Measurements from ENCODE around the gene OR51I1.

The OR51I1 gene, protein sequence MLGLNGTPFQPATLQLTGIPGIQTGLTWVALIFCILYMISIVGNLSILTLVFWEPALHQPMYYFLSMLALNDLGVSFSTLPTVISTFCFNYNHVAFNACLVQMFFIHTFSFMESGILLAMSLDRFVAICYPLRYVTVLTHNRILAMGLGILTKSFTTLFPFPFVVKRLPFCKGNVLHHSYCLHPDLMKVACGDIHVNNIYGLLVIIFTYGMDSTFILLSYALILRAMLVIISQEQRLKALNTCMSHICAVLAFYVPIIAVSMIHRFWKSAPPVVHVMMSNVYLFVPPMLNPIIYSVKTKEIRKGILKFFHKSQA

DNA sequence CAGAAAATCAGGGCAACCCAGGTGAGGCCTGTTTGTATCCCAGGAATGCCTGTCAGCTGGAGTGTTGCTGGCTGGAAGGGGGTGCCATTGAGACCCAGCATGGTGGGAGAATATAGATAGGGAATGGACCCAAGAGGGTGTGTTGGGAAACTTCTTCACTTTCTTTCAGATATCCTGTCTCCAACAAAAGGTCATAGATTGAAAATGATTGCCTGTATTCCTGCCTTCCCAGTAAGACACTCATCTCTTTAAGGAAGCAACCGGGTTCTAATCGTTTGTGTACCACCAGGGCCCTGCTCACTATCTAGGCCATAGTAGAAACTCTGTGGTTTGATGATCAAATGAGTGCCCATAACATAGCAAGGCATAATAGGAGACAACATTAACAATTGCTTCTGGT, at the start of gene OR51I1:
Gene OR51I1 (minus strand): TSS at position 101 of the 400 bp plus-strand sequence. CDS start 0 bp downstream, at position 101.
- no peak for DNase-seq

- DNase-seq, result no peak
Measured at GRCh38 chr11:5489576-5490357, 48.5 kb upstream of the OR51I1 start.

- DNase-seq, result no peak
Measured at GRCh38 chr11:5488798-5489399, 47.6 kb upstream of the OR51I1 start.

- DNase-seq, result no peak
Measured at GRCh38 chr11:5488385-5488784, 47.1 kb upstream of the OR51I1 start, which contains the start of gene OR52D1. TSS of gene OR52D1 (plus strand) at chr11:5488685. CDS start at chr11:5488707, 22 bp downstream.

GRCh38 chr11:5486421-5486820, 45.1 kb upstream of the OR51I1 start:
- no peak for DNase-seq

DNA sequence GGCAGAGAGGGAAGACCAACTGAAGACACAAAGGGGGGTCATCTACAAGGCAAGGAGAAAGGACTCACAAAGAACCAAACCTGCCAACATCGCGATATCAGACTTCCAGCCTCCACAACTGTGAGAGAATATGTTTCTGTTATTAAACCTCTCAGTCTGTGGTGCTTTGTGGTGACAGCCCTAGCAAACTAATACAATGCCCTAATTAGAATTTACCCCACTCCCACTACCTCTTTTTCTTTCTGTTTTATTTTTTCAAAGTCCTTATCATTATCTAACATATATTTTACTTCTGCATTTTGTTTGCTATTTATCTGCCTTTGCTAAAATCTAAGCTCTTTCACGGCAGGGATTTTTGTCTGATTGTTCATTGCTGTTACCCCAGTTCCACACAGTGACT, 44.7 kb upstream of the OR51I1 start:
- no peak for DNase-seq

- no peak for DNase-seq
Measured at GRCh38 chr11:5476186-5476819, 35.0 kb upstream of the OR51I1 start.

DNA sequence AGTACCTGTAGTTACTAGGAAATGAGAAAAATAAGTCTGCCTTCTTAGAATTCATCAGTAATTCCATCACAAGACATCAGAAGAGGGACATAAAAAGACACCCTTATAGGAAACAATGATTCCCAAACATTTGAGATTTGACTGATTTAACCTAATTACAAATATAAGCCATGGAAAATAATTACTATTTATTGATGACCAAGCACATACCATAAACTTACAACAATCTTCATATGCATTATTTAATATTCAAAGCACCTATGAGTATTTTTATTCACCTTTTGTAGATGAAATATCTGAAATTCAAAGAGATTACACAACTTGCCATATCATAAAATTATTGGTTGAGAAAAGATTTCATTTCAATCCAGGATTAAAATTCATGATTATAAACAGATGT, 32.6 kb upstream of the OR51I1 start:
- no peak for DNase-seq

DNA sequence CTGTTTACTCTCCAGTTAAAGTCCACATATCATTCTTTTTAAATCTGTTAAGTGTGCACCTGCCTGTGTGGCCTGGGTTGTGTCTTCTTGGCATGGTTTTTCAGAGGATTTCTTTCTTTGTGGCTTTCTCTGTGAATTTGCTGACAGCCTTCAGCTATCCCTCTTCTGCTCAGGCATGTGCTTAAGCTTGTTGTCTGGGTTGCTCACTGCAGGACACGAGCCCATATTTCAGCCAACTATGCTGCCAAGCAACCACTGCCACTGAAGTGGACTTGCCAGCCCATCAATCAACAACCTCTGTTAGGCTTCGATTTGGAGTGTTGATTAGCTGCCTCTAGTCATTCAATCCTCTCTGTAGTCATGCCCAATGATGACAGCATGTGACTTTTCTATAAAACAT, 26.2 kb upstream of the OR51I1 start:
- no peak for DNase-seq

DNA sequence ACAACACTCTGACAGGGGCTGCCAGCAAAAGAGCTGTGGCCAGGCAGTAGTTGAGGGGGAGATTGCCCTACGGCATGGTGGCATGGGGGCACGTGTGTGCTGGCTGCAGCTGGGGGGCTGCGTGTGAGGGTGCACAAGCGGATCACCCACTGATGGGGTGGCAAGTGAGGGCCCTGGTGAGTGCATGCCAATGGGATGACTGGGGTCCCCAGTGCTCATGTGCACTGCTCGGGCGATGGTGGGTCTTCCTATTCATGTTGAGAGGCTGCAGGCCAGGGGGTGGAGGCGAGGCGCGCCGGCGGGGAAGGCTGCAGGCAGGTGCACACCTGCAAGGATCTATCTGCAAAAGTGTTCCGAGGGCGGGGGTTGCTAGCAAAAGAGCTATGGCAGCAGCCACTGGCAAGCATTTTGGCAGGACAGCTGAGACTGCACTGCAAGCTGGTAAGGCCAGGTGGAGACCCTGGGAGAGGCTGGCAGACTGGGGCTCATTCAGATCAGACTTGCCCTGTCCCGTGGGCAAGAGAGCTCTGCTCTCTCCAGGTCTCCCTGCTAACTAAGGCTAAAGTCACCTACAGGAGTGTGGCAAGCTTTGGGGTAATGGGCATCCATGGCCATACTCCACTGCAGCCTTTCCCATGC, 19.8 kb upstream of the OR51I1 start:
- DNase-seq, result no peak

- no peak for DNase-seq
Measured at GRCh38 chr11:5449432-5449831, 8.1 kb upstream of the OR51I1 start.

GRCh38 chr11:5449023-5449422, 7.7 kb upstream of the OR51I1 start, which contains the start of gene OR51I2:
TSS of gene OR51I2 (plus strand) at chr11:5449323. CDS start at chr11:5453489, 4,166 bp downstream.
- no peak for DNase-seq

DNA sequence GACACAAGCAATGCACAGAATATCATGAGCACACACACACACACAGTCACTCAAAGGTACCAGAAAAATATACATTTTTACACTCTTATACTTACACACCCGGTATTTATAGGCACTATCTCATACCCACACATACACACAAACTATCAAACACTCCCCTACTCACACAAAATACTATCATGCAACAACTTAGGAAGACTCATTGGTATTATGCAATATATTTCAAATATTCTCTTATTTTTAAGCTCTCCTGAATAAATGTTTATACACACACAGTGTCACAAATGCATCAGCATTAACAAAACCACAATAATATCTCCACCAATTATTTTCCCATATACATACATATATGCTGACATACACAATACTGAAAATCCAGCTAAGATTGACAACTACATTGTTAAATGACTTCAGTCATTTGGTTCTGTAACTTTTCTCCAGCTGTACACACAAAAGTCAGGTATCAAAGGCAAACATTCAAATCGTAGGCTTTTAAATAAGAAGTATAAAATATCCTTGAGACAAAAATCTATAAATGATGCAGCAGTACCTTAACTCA, 2.6 kb upstream of the OR51I1 start:
- DNase-seq, result no peak

DNA sequence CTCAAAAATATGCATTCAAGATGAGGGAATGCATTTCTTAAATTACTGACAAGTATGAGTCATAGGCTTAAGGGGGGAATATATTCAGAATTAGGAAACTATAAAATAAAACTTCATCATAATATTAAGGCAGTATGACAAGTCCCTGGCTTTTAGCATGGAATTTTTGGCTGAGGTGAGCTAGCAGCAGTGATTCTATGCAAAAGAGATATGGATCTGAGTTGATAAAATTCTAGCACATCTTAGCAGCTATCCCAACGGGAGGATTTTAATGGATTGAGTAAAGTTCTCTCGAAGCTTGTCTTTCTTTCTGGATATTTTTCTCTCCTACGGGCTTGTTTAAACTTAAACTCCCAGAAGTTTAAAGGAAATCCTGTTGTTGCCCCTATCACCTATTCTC, 18.2 kb downstream of the OR51I1 start:
- DNase-seq, result no peak

DNA sequence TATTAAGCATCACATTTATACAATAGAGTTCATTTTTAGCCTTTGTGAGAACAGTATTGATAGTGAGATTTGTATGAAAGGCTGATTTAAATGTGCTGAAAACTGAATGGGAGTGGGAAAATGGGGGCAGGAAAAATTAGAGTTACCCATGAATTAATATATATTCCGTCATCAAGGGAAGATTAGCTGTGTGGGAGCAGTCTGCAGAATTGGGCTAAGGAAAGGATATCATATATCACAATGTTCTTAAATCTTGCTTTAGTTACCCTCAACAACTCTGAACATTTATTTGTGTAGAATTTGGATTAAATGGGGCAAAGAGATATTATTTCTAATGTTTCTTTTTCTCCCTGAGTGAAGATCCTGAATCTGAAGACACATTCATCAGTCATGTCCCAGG, 19.5 kb downstream of the OR51I1 start, which contains the start of gene OR51Q1:
Gene OR51Q1 (plus strand): TSS at position 301 of the 400 bp plus-strand sequence. CDS start 90 bp downstream, at position 391.
- DNase-seq, result no peak

DNA sequence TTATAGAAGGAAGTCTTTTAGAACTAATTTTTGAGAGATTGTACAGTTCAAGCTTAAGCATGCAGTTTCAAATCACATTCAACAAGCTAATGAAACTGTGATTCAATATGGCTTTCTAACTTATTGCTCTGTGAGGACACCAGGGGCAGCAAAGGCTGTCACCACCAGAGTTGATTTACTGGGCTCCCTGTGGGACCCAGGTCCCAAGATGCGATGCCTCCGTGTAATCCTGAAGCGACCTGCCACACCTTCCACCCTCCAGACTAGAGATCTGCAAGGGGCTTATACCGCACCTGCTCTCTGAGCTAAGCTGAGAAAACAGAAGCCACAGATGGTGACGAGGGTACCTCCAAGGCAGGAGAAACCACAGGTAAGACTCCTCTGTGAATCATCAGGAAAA, 20.3 kb downstream of the OR51I1 start:
- DNase-seq, result no peak

DNA sequence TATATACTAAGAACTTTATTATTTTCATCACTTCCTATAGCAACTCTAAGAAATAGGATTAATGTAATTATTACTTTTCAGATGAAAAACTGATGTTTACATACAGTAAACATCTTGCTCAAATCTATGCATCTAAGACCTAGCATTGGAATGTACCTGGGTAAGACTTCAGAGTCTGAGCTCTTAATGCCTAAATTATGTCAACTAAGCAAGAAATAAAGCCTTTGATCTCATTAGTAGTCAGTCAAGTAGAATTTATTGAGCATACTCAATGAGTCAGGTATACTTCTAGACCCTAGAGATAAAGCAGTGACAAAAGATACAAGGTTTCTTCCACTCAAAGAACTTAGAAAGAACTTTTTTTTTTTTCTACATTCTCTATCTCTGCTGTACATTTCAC, 36.1 kb downstream of the OR51I1 start:
- no peak for DNase-seq

DNA sequence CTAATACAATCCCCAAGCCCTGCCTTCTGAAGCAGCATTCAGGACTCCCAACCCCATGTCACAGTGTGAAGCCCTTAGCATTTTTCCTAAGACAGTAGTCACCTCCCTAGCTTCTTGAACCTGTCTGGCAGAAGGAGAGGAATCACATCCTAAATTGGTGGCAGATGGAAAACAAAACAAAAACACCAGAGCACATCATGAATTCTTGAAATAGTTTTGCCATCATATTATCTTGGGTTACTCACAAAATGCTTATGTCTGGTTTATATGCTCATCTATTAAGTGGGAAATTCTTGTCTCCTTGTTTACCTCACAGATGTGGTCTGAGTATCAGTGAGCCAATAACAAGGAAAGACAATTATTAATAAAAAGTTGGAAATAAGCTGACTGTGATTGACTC, 42.4 kb downstream of the OR51I1 start:
- DNase-seq, result no peak

GRCh38 chr11:5394091-5394490, 47.2 kb downstream of the OR51I1 start:
- DNase-seq, result no peak
